ENCODE measurements around the gene HOMER1. TPM values are rescaled to one million over a fixed set of nuclear protein-coding genes. Genes with fewer than 3 reads are reported as not detected.
A peak's percentile ranks its signal among the peaks of the same experiment; 100 is the strongest.

HOMER1 gene
- total and polyA plus RNA-seq, 2 of the 4 experiments (the other 2 are of a cell fraction): 1.9 to 6.8 TPM

DNA sequence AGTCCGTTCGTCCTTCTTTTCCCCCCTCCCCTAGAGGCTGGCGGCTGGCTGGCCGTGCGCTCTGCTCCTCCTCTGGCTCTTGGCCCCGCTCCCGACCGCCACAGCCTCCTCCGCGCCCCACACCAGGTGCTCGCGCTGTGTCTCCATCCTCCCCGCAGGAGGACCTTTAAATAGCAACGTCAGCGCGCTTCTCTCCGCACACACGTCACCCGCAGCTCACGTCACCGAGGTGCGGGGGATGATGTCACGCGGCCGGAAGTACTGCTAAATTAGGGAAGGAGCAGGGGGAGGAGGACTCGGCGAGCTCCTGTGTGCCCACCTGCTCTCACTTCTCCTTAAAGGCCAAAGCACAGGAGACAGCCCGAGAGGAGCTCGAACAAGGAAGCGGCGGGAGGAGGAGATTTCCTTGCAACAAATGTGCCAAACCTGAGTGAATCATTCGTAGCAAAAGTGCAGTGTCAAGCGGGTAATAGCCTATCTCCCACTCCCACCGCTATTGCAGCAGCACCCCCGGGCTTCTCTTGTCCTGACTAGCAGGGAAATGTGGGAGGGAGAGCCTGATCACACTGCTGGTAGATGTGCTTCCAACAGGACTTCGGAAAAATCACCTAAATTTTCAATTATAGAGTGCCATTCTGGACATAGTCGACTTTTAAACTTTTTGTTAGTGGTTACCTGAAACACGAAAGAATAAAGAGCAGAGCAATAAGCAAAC is 614 bp upstream of the HOMER1 start (continued):
- TF ChIP-seq NFE2L2 (IDR thresholded peaks at IDR 0.05; ENCODE audit: low read depth, low read length): peak; percentile 47; the same call in 1 of the 2 replicates
- TF ChIP-seq MAZ (IDR thresholded peaks at IDR 0.05; ENCODE audit: borderline replicate concordance, low read depth, low read length): no peak; the same call in 1 of the 2 replicates

DNA sequence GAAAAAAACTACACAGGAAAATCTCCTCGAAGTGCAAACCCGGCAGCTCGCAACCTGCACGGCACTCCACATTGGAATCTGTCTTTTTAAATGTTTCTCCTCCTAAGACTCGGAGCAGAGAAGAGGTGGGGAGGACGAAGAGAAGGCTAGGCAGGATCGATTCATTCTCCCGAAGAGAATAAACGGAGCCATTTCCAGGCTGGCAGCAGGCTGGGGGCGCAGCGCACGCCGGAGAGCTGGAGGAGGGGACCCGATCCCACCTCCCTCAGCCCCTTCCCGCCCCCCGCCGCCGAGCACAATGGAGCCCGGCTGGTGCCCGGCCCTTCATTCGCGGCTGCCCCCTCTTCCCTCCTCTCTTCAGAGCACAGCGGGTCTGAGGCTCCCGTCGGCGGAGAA is 628 bp downstream of the HOMER1 start:
- ChIA-PET CTCF (interaction anchor here (1.2 to 1.5 kb wide), 2 partner anchors 14 to 380 kb away, joined by 4 to 5 read pairs; no protein-coding TSS in a partner anchor), POLR2A (ENCODE audit: unreplicated experiment) (interaction anchor here (0.6 kb wide), 1 partner anchor 314 kb away, joined by 4 read pairs; no protein-coding TSS in a partner anchor)
- H4K8ac ChIP-seq (ENCODE audit: low read depth in 2 of 2, low read length in 2 of 2): 0 out of 4 replicates have a peak overlapping the region, but pooled peaks of 1 of the 2 experiments have one; percentile 25
- peak overlapping the region; percentile 25 for H2BK5ac ChIP-seq (ENCODE audit: low read depth, low read length, poor library complexity, severe bottlenecking)
- peak overlapping the region; percentile 49 for H3K4me3 ChIP-seq (ENCODE audit: insufficient read depth, low read depth, low read length)
- peak overlapping the region; percentile 33 for H2AK9ac ChIP-seq (replicated peaks; ENCODE audit: low read depth, low read length, poor library complexity)
- H3K9me1 ChIP-seq (ENCODE audit: insufficient read depth, low read length): no peaks in the 10 kb centered on the region
- H2AK5ac ChIP-seq (ENCODE audit: low read depth, low read length): no peak overlapping the region
- TF ChIP-seq RCOR1 (IDR thresholded peaks at IDR 0.05; ENCODE audit: insufficient replicate concordance, low read length) (no peak), CHD1 (IDR thresholded peaks at IDR 0.05; ENCODE audit: low read depth, low read length) (0 out of 2 replicates have a peak, but pooled peaks have one; percentile 21)
- 0 out of 2 replicates have a peak overlapping the region, but pooled peaks have one; percentile 21 for H2BK120ac ChIP-seq (ENCODE audit: low read depth, low read length)
- H2BK15ac ChIP-seq (ENCODE audit: low read depth, low read length): no peak overlapping the region
- WGBS, 2 experiments (ENCODE audit: extremely low coverage in 2 of 2, insufficient read length in 1 of 2): 9% methylated on average over 4 of the region's 26 CpGs; no CpG with 5 or more reads in 1 of the 2 experiments
- no peaks in the 10 kb centered on the region for H3K27me3 ChIP-seq (ENCODE audit: control insufficient read depth, insufficient read depth, low read length)
- no peaks in the 10 kb centered on the region for H3K36me3 ChIP-seq (ENCODE audit: control insufficient read depth, insufficient read depth, low read length)
- intact Hi-C loops (cut with micrococcal nuclease): loop anchor here (2.0 to 5.0 kb wide), 3 partner anchors 41 to 277 kb away; partner anchors contain the start of genes JMY and TENT2
- peak overlapping the region; percentile 97 for H3K4me2 ChIP-seq (ENCODE audit: low read depth, low read length)
- H3K23ac ChIP-seq (ENCODE audit: low read depth, low read length): peak overlapping the region; percentile 44; the same call in 1 of the 2 replicates
- DNase-seq (peak; percentile 18), ATAC-seq (ENCODE audit: low read depth) (peak; percentile 52)
- no peak overlapping the region for H4K91ac ChIP-seq (ENCODE audit: insufficient read depth, low read depth, low read length)
- peak overlapping the region; percentile 57 for H3K27ac ChIP-seq (ENCODE audit: insufficient read depth, low read length)
- no peak overlapping the region for H3K18ac ChIP-seq (ENCODE audit: low read depth, low read length)
- in situ Hi-C loops (cut with MboI; ENCODE audit: low sequenced_read_pairs): no loop called here
- H3K56ac ChIP-seq (ENCODE audit: extremely low read depth, insufficient read depth, low read length): no peak overlapping the region
- H3K4ac ChIP-seq (ENCODE audit: low read depth, low read length): no peak overlapping the region
- H3K9me3 ChIP-seq (ENCODE audit: control insufficient read depth, insufficient read depth, low read length): no peaks in the 10 kb centered on the region
- H2BK20ac ChIP-seq (ENCODE audit: low read depth, low read length): no peak overlapping the region
- no peaks in the 10 kb centered on the region for H4K20me1 ChIP-seq (ENCODE audit: insufficient read depth, low read length)
- H3K79me1 ChIP-seq (ENCODE audit: low read depth in 1 of 2, low read length in 2 of 2): peaks cover 9 to 31% of the 10 kb centered on the region in 2 experiments
- peak overlapping the region; percentile 21; the same call in 1 of the 2 replicates for H3K14ac ChIP-seq (replicated peaks; ENCODE audit: low read depth, low read length)
- dilution Hi-C loops (cut with HindIII; ENCODE audit: low sequenced_read_pairs, unreplicated experiment): no loop called here
- peak overlapping the region; percentile 97 for H2AFZ ChIP-seq (replicated peaks; ENCODE audit: low read length, poor library complexity)
- peaks cover 5% of the 10 kb centered on the region; the same call in 1 of the 2 replicates for H3K4me1 ChIP-seq (ENCODE audit: control insufficient read depth, insufficient read depth, low read length)
- peak overlapping the region; percentile 64 for H3K9ac ChIP-seq (ENCODE audit: low read depth, low read length)
- H4K5ac ChIP-seq (ENCODE audit: low read depth, low read length): no peak overlapping the region
- no TSS peak for BruUV-seq (replicated peaks)
